Fibroblast of mammary gland (primary cell): ENCODE measurements around the gene DSCAML1.

Source experiments
- DNase-seq: peaks from one replicate; pipeline ENCODE4 v3.0.0-alpha.2; 2010; ENCODE audit warnings: low read depth
- H3K4me3 ChIP-seq: 2 replicates; pipeline ENCODE4 v1.5.1; 2011; ENCODE audit warnings: low read depth, mild to moderate bottlenecking, low read length, moderate library complexity; ENCODE audit not compliant: control insufficient read depth
- CTCF ChIP-seq: conservative IDR thresholded peaks from 2 replicates; pipeline ENCODE4 v1.5.1; 2011; ENCODE audit warnings: low read depth, low read length, inconsistent platforms; ENCODE audit not compliant: control insufficient read depth, insufficient read depth

The DSCAML1 gene

GRCh38 chr11:117478126-117478860 lies 318.7 kb downstream of the DSCAML1 start:
- no peak overlapping the region for H3K4me3 ChIP-seq
- TF ChIP-seq CTCF, result no peak
- DNase-seq, result no peak

DNA sequence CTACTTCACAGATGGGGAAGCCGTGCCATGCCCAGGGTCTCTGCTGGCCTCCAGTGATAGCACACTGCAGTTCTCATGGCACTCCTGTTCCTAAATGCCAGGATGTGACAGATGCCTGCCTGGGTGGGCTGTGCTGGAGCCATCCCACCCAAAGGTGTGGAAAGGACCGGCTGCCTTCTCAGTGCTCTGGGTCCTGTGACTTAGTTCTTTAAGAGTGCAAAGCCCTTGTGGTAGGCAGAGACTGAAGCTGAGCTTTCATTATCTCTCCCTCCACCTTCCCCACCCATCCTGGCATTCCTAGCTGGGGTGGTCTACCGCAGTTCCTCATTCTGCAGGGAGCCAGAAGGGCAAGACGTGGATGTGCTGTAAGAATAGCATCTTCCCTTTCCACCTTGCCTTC lies 319.3 kb downstream of the DSCAML1 start:
- no peak overlapping the region for H3K4me3 ChIP-seq
- DNase-seq, result no peak
- no peak for TF ChIP-seq CTCF

GRCh38 chr11:117476531-117477142 lies 320.4 kb downstream of the DSCAML1 start:
- DNase-seq, result no peak

GRCh38 chr11:117475716-117476530 lies 321.1 kb downstream of the DSCAML1 start:
- no peak overlapping the region for H3K4me3 ChIP-seq
- DNase-seq, result no peak
- no peak for TF ChIP-seq CTCF

More at GRCh38 chr11:117476531-117477142, 320.4 kb downstream of the DSCAML1 start:
- no peak overlapping the region for H3K4me3 ChIP-seq
- TF ChIP-seq CTCF, result no peak

DNA sequence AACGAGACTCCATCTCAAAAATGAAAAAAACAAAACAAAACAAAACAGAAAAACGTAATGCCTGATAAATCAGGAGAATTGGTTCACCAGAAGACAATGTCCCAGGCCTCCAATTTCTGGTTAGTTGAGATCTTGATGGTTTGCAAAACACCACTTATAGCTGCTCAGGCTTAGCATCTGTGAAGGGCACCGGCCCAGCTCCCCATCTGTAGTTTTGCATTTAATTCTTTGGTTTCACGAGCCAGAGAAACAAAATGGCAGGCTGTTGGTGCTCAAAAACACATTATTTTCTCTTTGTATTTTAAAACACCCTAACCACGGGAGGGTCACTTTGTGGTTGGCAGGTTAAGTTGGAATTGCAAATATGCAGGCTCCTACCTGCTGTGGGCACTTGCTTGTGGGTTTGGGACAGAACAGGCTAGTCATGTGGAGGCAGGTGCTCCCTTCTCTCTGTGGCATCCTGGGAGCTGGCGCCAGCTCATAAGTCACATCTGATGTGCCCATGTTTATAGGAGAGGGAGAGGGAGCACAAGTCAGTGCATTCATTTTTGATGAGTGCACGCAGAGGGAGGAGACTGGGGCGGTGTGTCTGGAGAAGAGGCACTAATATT lies 323.4 kb downstream of the DSCAML1 start:
- no peak for TF ChIP-seq CTCF
- no peak for DNase-seq
- H3K4me3 ChIP-seq, result no peak overlapping the region

DNA sequence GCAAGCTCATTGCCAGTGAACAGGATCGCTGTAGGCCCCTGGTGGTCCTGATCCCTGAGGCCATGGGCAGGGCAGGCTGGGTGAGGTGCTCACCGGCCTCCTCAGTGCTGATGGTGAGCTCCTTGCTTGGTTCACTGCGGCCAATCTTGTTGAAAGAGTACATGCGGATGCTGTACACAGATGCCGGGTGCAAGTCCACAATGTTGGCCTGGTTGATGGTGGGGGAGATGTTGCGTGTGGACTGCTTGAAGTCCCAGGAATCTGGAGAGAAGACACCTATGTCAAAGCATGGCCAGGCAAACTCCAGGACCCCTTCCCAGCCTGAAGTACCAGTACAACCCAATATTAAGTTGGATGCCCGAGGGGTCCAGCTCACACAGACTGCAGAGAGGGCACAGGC lies 325.2 kb downstream of the DSCAML1 start:
- DNase-seq, result no peak
- H3K4me3 ChIP-seq, result no peak overlapping the region
- no peak for TF ChIP-seq CTCF
